Stimulated activated CD4-positive, alpha-beta T cell treated with anti-CD3 and anti-CD28 coated beads, TNF-alpha, amount 100 ng/mL, for 24 hours (primary cell): ENCODE results near the gene PRKAG2.

ENCODE experiments used
- DNase-seq, 3 experiments: peaks; one replicate each; pipeline ENCODE4 v3.0.0-alpha.2; 2020; ENCODE audit warnings: low read depth in 3 of 3

Gene PRKAG2

GRCh38 chr7:151727579-151728285 lies 149.2 kb downstream of the PRKAG2 start:
- peak; percentile 26 to 63 (median 28) for DNase-seq

- no peak for DNase-seq
These were observed 150.0 kb downstream of the PRKAG2 start for GRCh38 chr7:151726652-151727578.

GRCh38 chr7:151725844-151726651 lies 150.9 kb downstream of the PRKAG2 start:
- no peak for DNase-seq

GRCh38 chr7:151724920-151725584 lies 151.9 kb downstream of the PRKAG2 start:
- no peak for DNase-seq

- no peak for DNase-seq
These were observed 152.5 kb downstream of the PRKAG2 start for GRCh38 chr7:151724250-151724915.

GRCh38 chr7:151723321-151723720 lies 153.6 kb downstream of the PRKAG2 start:
- DNase-seq = no peak

GRCh38 chr7:151722533-151722932 lies 154.4 kb downstream of the PRKAG2 start:
- no peak for DNase-seq

GRCh38 chr7:151721694-151722093 lies 155.2 kb downstream of the PRKAG2 start:
- DNase-seq = no peak

GRCh38 chr7:151721236-151721635 lies 155.7 kb downstream of the PRKAG2 start:
- no peak for DNase-seq

GRCh38 chr7:151720280-151720679 lies 156.6 kb downstream of the PRKAG2 start:
- DNase-seq = no peak

- DNase-seq = no peak
These were observed 157.0 kb downstream of the PRKAG2 start for GRCh38 chr7:151719897-151720242.

- no peak for DNase-seq
These were observed 157.7 kb downstream of the PRKAG2 start for GRCh38 chr7:151719031-151719896.

- DNase-seq = no peak
These were observed 159.0 kb downstream of the PRKAG2 start for GRCh38 chr7:151717918-151718317.

- no peak for DNase-seq
These were observed 159.5 kb downstream of the PRKAG2 start for GRCh38 chr7:151717415-151717814.

- DNase-seq = no peak
These were observed 160.6 kb downstream of the PRKAG2 start for GRCh38 chr7:151716323-151716722.

- no peak for DNase-seq
These were observed 161.1 kb downstream of the PRKAG2 start for GRCh38 chr7:151715666-151716315.

- DNase-seq = no peak
These were observed 162.7 kb downstream of the PRKAG2 start for GRCh38 chr7:151714201-151714600.

- DNase-seq = no peak
These were observed 164.1 kb downstream of the PRKAG2 start for GRCh38 chr7:151712810-151713125.

- DNase-seq = no peak
These were observed 164.8 kb downstream of the PRKAG2 start for GRCh38 chr7:151711906-151712809.
